WTC11 (cell line): ENCODE measurements around the gene ARHGAP44. TPM values are rescaled to one million over a fixed set of nuclear protein-coding genes. Genes with fewer than 3 reads are reported as not detected.

Experiments used
- ATAC-seq: fragments of 200-7000 bp; cut with Tn5 transposase; 2 replicates; pipeline ENCODE4 v1.10.0; 2021; ENCODE audit warnings: mild to moderate bottlenecking, moderate library complexity
- CTCF ChIA-PET: fragments of 300-600 bp; sonication (Branson Sonifier 250); formaldehyde crosslinking; loops from one replicate; lab custom pipeline; 2021; ENCODE audit warnings: antibody characterized with exemption; lab: Charles Lee
- POLR2A ChIA-PET: fragments of 350-600 bp; sonication (Branson Sonifier 250); formaldehyde crosslinking; loops from one replicate; lab custom pipeline; 2021; ENCODE audit warnings: antibody characterized with exemption; lab: Charles Lee
- DNase-seq: peaks from one replicate; pipeline ENCODE4 v3.0.0; 2021; ENCODE audit warnings: low spot score
- H3K27ac Mint-ChIP-seq: 2 replicates; pipeline ENCODE4 v1.8.0; 2021; ENCODE audit warnings: mixed read lengths
- H3K27me3 Mint-ChIP-seq: 2 replicates; pipeline ENCODE4 v1.8.0; 2021; ENCODE audit warnings: low read depth, mild to moderate bottlenecking, moderate library complexity, mixed read lengths
- H3K36me3 Mint-ChIP-seq: 2 replicates; pipeline ENCODE4 v1.8.0; 2021; ENCODE audit warnings: mixed read lengths
- H3K4me1 Mint-ChIP-seq: 2 replicates; pipeline ENCODE4 v1.8.0; 2022; ENCODE audit warnings: mixed read lengths
- H3K4me3 Mint-ChIP-seq: 2 replicates; pipeline ENCODE4 v1.8.0; 2021; ENCODE audit warnings: mild to moderate bottlenecking, moderate library complexity, mixed read lengths
- H3K9me3 Mint-ChIP-seq: 2 replicates; pipeline ENCODE4 v1.8.0; 2021; ENCODE audit warnings: mixed read lengths
- ATF1 ChIP-seq: sonication (generic); formaldehyde crosslinking; IDR thresholded peaks from 2 replicates; pipeline ENCODE4 v1.8.1; 2023; ENCODE audit warnings: mild to moderate bottlenecking, moderate library complexity, missing genetic modification reagents
- E2F4 ChIP-seq: sonication (generic); formaldehyde crosslinking; IDR thresholded peaks from 2 replicates; pipeline ENCODE4 v1.8.1; 2022; ENCODE audit warnings: low read depth, mild to moderate bottlenecking, moderate library complexity, missing genetic modification reagents, borderline replicate concordance
- E2F5 ChIP-seq: sonication (generic); formaldehyde crosslinking; IDR thresholded peaks from 2 replicates; pipeline ENCODE4 v1.8.1; 2022; ENCODE audit warnings: mild to moderate bottlenecking, moderate library complexity, missing genetic modification reagents
- FOXK1 ChIP-seq: sonication (generic); formaldehyde crosslinking; IDR thresholded peaks from 2 replicates; pipeline ENCODE4 v1.8.0; 2022; ENCODE audit warnings: mild to moderate bottlenecking, moderate library complexity, missing genetic modification reagents
- GTF2I ChIP-seq: fragments of 250-450 bp; sonication (Bioruptor Pico); conservative IDR thresholded peaks from 2 replicates; pipeline ENCODE4 v1.4.0; 2021; ENCODE audit warnings: mild to moderate bottlenecking
- IRF1 ChIP-seq: sonication (generic); formaldehyde crosslinking; IDR thresholded peaks from 2 replicates; pipeline ENCODE4 v1.8.0; 2023; ENCODE audit warnings: missing genetic modification reagents
- KAT7 ChIP-seq: sonication (generic); formaldehyde crosslinking; IDR thresholded peaks from 2 replicates; pipeline ENCODE4 v1.8.1; 2023; ENCODE audit warnings: missing genetic modification reagents, mild to moderate bottlenecking, borderline replicate concordance
- MXD4 ChIP-seq: fragments of 250-450 bp; sonication (Bioruptor Pico); IDR thresholded peaks from 2 replicates; pipeline ENCODE4 v1.8.0; 2021; ENCODE audit warnings: mild to moderate bottlenecking, moderate library complexity, borderline replicate concordance
- NFYB ChIP-seq: sonication (generic); formaldehyde crosslinking; conservative IDR thresholded peaks from 2 replicates; pipeline ENCODE4 v1.8.0; 2022; ENCODE audit warnings: low read depth, missing genetic modification reagents
- OVOL2 ChIP-seq: fragments of 250-450 bp; sonication (Bioruptor Pico); IDR thresholded peaks from 2 replicates; pipeline ENCODE4 v1.9.0; 2021; ENCODE audit warnings: mild to moderate bottlenecking, borderline replicate concordance
- PRDM15 ChIP-seq: sonication (generic); formaldehyde crosslinking; IDR thresholded peaks from 2 replicates; pipeline ENCODE4 v1.8.0; 2022; ENCODE audit warnings: missing genetic modification reagents
- PRRX2 ChIP-seq: fragments of 250-450 bp; sonication (Bioruptor Pico); IDR thresholded peaks from 2 replicates; pipeline ENCODE4 v1.8.0; 2021; ENCODE audit warnings: mild to moderate bottlenecking
- SOX15 ChIP-seq: fragments of 250-450 bp; sonication (Bioruptor Pico); IDR thresholded peaks from 2 replicates; pipeline ENCODE4 v1.9.0; 2021; ENCODE audit warnings: mild to moderate bottlenecking
- STAT6 ChIP-seq: sonication (generic); formaldehyde crosslinking; conservative IDR thresholded peaks from 2 replicates; pipeline ENCODE4 v1.8.1; 2023; ENCODE audit warnings: mild to moderate bottlenecking, low read depth, missing genetic modification reagents, moderate library complexity
- TCF7 ChIP-seq: sonication (generic); formaldehyde crosslinking; IDR thresholded peaks from 2 replicates; pipeline ENCODE4 v1.8.0; 2022; ENCODE audit warnings: mild to moderate bottlenecking, low read depth, missing genetic modification reagents, moderate library complexity
- TEAD1 ChIP-seq: sonication (generic); formaldehyde crosslinking; IDR thresholded peaks from 2 replicates; pipeline ENCODE4 v1.8.0; 2022; ENCODE audit warnings: mild to moderate bottlenecking, missing genetic modification reagents
- TP53 ChIP-seq: sonication (generic); formaldehyde crosslinking; IDR thresholded peaks from 2 replicates; pipeline ENCODE4 v1.8.1; 2023; ENCODE audit warnings: mild to moderate bottlenecking, missing genetic modification reagents
- ZNF138 ChIP-seq: sonication (generic); formaldehyde crosslinking; conservative IDR thresholded peaks from 2 replicates; pipeline ENCODE4 v1.8.1; 2022; ENCODE audit warnings: mild to moderate bottlenecking, moderate library complexity, missing genetic modification reagents
- ZNF232 ChIP-seq: sonication (generic); formaldehyde crosslinking; IDR thresholded peaks from 2 replicates; pipeline ENCODE4 v1.8.0; 2022; ENCODE audit warnings: mild to moderate bottlenecking, missing genetic modification reagents
- ZNF317 ChIP-seq: sonication (generic); formaldehyde crosslinking; IDR thresholded peaks from 2 replicates; pipeline ENCODE4 v1.8.1; 2023; ENCODE audit warnings: low read depth, mild to moderate bottlenecking, moderate library complexity, missing genetic modification reagents, borderline replicate concordance
- ZNF396 ChIP-seq: fragments of 250-450 bp; sonication (Bioruptor Pico); IDR thresholded peaks from 2 replicates; pipeline ENCODE4 v1.8.0; 2021; ENCODE audit warnings: mild to moderate bottlenecking, moderate library complexity, borderline replicate concordance
- ZNF423 ChIP-seq: fragments of 250-450 bp; sonication (Bioruptor Pico); IDR thresholded peaks from 2 replicates; pipeline ENCODE4 v2.1.2; 2022; ENCODE audit warnings: mild to moderate bottlenecking, moderate library complexity
- ZNF532 ChIP-seq: fragments of 250-450 bp; sonication (Bioruptor Pico); IDR thresholded peaks from 2 replicates; pipeline ENCODE4 v1.9.0; 2021; ENCODE audit warnings: mild to moderate bottlenecking, borderline replicate concordance
- total RNA-seq: library from RNA; stranded (reverse); gene quantifications from 3 replicates; pipeline ENCODE4 v1.2.3, GENCODE V29; 2021

Gene ARHGAP44
- total RNA-seq, 1 experiment from 2014 or later = 23.8 TPM

GRCh38 chr17:12996357-12996756 is 207.1 kb downstream of the ARHGAP44 start:
- Mint-ChIP-seq H3K4me1 (no peaks in the 10 kb centered on the region), H3K9me3 (no peaks in the 10 kb centered on the region), H3K4me3 (no peak overlapping the region), H3K27me3 (no peaks in the 10 kb centered on the region), H3K27ac (no peak overlapping the region), H3K36me3 (peaks cover 77% of the 10 kb centered on the region)
- no peak for TF ChIP-seq ZNF138 (CRISPR knock-in tag)
- TF ChIP-seq IRF1 (CRISPR knock-in tag) = no peak
- no peak for TF ChIP-seq E2F4 (CRISPR knock-in tag)
- no peak for TF ChIP-seq OVOL2
- TF ChIP-seq ZNF532 (CRISPR knock-in tag) = no peak
- TF ChIP-seq TCF7 (CRISPR knock-in tag) = no peak
- no peak for TF ChIP-seq NFYB (CRISPR knock-in tag)
- no peak for TF ChIP-seq ZNF396 (CRISPR knock-in tag)
- no peak for TF ChIP-seq GTF2I (CRISPR knock-in tag)
- no peak for TF ChIP-seq KAT7 (CRISPR knock-in tag)
- no peak for TF ChIP-seq SOX15 (CRISPR knock-in tag)
- no peak for TF ChIP-seq ATF1
- TF ChIP-seq ZNF423 (CRISPR knock-in tag) = no peak
- TF ChIP-seq FOXK1 (CRISPR knock-in tag) = no peak
- TF ChIP-seq TEAD1 (CRISPR knock-in tag) = no peak
- no peak for TF ChIP-seq STAT6 (CRISPR knock-in tag)
- ChIA-PET CTCF (no interaction called here), POLR2A (no interaction called here)
- DNase-seq (no peak), ATAC-seq (no peak)

- CTCF ChIA-PET = interaction anchor here (1.4 kb wide), 1 partner anchor 68 kb away, joined by 4 read pairs; no protein-coding TSS in a partner anchor
- DNase-seq (no peak), ATAC-seq (no peak)
- Mint-ChIP-seq H3K27me3 (no peaks in the 10 kb centered on the region), H3K27ac (no peak overlapping the region), H3K9me3 (no peaks in the 10 kb centered on the region), H3K4me3 (no peak overlapping the region), H3K4me1 (no peaks in the 10 kb centered on the region), H3K36me3 (peaks cover 71% of the 10 kb centered on the region)
- POLR2A ChIA-PET = no interaction called here
- TF ChIP-seq OVOL2 (no peak), ZNF317 (CRISPR knock-in tag) (no peak), PRDM15 (CRISPR knock-in tag) (no peak), MXD4 (CRISPR knock-in tag) (no peak), E2F5 (CRISPR knock-in tag) (no peak), TP53 (CRISPR knock-in tag) (no peak), PRRX2 (CRISPR knock-in tag) (no peak), NFYB (CRISPR knock-in tag) (no peak), TCF7 (CRISPR knock-in tag) (no peak), ZNF423 (CRISPR knock-in tag) (no peak), ZNF232 (no peak)
Measured at GRCh38 chr17:12996941-12997340, 207.6 kb downstream of the ARHGAP44 start.
